GM10248 (cell line): ENCODE data around the gene P2RY13.

Source experiments
- CTCF ChIA-PET: fragments of 300-600 bp; sonication (Branson Sonifier 250); formaldehyde crosslinking; extraction: SDS; loops from one replicate; lab custom pipeline; 2021; ENCODE audit warnings: antibody characterized with exemption; lab: Yijun Ruan, JAX
- POLR2A ChIA-PET: fragments of 350-650 bp; sonication (Branson Sonifier 250); formaldehyde crosslinking; extraction: SDS; loops from one replicate; lab custom pipeline; 2020; ENCODE audit warnings: antibody characterized with exemption; lab: Yijun Ruan, JAX
- DNase-seq: peaks from one replicate; pipeline ENCODE4 v3.0.0; 2012; ENCODE audit errors: extremely low spot score
- CTCF ChIP-seq: IDR thresholded peaks from 2 replicates; pipeline ENCODE4 v1.5.1; 2012; ENCODE audit warnings: mild to moderate bottlenecking, low read depth; ENCODE audit errors: extremely low read depth, missing control alignments, control extremely low read depth

The P2RY13 gene

DNA sequence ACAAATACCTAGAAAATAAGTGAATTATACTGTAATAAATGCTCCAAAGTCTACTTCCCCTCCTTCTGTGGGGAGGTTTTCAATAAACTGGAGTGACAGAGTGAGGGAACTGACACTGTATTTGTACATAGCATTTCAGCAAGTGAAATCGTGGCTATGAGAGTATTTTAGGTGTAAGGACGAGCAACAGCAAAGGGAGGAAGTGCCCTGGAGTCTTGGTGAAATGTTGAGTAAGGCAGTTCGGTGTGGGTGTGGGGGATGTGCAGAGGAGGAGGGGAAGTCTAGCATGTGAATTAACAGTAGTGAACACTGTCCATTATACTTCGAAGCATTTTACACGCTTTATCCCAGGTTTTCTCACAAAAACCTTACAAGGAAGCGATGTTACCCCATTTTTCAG is 18.1 kb upstream of the P2RY13 start:
- ChIA-PET POLR2A (no interaction called here), CTCF (interaction anchor here (1.1 to 1.6 kb wide), 2 partner anchors 10 to 19 kb away, joined by 3 to 4 read pairs; no protein-coding TSS in a partner anchor)
- TF ChIP-seq CTCF: no peak
- DNase-seq: no peak

- no peak for TF ChIP-seq CTCF
- POLR2A ChIA-PET: no interaction called here
- no peak for DNase-seq
- CTCF ChIA-PET: interaction anchor here (0.9 to 1.6 kb wide), 5 partner anchors 9 to 30 kb away, joined by 3 to 4 read pairs (median 3); partner anchors contain the start of gene GPR87
These were observed 16.9 kb upstream of the P2RY13 start for GRCh38 chr3:151346292-151346691.

DNA sequence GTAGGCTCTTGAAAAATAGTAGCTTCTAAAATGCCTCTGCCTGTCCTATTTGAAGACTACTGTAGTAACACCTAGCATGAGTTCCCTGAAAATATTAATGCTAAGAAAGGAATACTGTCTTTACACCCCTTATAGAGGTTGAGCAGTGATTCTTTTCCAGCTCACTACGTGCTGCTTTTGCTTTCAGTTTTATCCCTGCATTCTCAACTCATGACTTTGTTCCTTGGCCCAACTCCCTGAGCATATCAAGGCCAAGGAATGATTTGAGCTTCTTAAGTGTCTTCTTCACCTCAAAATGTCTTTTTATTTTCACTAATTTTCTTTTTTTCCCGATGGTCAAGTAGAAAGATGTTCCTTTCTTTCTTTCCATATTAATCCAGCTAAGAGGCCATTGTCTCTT is 16.5 kb upstream of the P2RY13 start:
- DNase-seq: no peak
- no peak for TF ChIP-seq CTCF
- ChIA-PET POLR2A (no interaction called here), CTCF (interaction anchor here (0.9 to 1.6 kb wide), 4 partner anchors 10 to 29 kb away, joined by 3 to 4 read pairs (median 3); partner anchors contain the start of gene GPR87)

DNA sequence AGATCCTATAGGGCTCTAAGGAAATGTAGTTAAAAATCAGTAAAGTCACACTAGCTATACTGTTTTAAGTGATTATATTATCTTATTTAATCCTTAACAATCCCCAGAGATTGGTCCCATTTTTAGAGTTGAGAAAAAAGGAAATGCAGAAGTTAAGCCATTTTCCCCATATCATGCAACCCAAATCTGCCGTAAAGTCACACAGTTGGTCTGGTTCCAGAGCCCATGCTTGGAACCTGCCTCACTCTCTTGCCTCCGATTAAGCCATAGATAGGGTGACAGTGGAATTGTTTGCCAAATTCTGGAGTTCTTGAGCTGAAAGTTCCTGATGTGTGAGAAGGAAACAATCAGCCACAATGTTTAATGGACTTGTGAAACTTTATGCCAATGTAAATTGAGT is 2.3 kb upstream of the P2RY13 start:
- POLR2A ChIA-PET: no interaction called here
- CTCF ChIA-PET: interaction anchor here (0.8 kb wide), 1 partner anchor 164 kb away, joined by 3 read pairs; no protein-coding TSS in a partner anchor
- no peak for DNase-seq
- TF ChIP-seq CTCF: no peak

- CTCF ChIA-PET: no interaction called here
- POLR2A ChIA-PET: no interaction called here
- TF ChIP-seq CTCF: no peak
- no peak for DNase-seq
These were observed 1.6 kb upstream of the P2RY13 start for GRCh38 chr3:151330899-151331298.

GRCh38 chr3:151330379-151330778 is 1.0 kb upstream of the P2RY13 start:
- ChIA-PET CTCF (no interaction called here), POLR2A (no interaction called here)
- no peak for DNase-seq
- no peak for TF ChIP-seq CTCF
